HG03045 (cell line): ENCODE data around the gene FAM180A.

ENCODE experiments used
- ATAC-seq: cut with Tn5 transposase; IDR thresholded peaks from one replicate; pipeline ENCODE4 v1.9.1; 2021; ENCODE audit warnings: mild to moderate bottlenecking, moderate library complexity; ENCODE audit not compliant: unreplicated experiment

FAM180A gene

DNA sequence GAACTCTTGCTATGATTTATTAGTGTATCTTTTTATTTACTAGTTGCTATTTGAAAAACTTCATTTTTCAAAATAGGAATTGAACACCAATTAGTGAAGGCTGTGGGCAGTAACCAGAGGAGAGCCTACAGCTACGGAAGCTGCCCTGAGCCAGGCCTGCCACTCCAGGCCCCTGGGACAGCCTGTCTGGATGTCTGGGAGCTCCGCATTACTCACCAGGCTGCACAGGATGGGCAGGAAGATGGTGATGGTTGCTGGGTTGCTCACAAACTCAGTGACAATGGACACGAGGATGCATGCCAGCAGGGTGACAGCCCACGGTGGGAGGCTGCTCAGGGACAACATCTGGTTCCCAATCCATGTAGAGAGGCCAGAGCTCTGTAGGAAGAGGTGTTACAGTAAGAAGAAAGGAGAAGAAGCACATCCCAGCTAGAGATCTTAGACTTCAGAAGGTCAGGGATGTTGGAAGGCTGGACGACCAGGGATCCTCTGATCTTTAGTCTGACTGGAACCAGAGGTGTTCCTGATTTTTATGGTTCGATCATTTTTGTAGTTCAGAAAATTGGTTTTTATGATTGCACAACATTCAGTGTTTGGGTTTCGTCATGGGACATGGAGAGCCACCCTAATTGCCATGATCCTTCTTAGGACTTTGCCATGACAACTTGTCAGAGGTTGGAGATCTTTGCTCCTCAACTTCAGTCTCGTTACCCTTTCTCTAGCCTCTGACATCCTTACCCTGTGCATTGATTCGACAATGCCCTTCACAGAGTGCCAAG, 63.1 kb downstream of the FAM180A start:
- ATAC-seq = no peak

DNA sequence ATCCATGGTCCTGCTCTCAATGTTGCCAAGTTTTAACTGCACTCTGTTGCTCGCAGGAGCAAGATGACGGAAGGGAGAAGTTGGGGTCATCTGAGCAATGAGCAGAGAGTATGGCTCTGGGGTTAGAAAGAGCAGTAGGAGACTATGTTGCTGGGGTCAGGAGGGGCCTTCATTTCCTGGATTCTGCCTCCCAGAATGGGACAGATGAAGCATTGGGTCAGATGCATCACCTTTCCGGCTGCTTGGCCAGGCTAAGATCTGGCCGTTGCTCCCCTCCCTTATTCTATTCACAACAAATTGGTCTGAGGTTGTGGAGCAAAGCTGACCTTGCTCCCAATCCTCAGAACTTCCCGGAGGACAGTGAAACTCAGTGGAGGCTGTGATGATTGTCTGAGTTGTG, 63.9 kb downstream of the FAM180A start:
- no peak for ATAC-seq

DNA sequence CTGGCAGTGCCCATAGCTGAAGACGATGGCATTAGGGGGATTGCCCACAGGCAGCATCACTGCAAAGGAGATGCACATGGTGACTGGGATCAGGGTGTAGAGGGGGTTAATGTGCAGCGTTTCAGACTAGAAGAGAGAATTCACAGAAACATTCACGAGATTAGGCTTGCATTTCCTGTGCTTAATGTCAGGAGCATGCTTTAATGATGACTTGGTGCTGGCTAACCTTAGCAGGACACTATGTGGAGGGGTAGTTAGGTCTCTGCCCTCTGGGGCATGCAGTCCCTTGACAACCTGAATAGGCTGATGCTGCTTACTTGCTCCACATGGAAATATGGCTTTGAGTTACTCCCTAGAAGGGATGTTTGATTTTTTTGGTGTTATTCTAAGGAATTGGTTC, 64.5 kb downstream of the FAM180A start:
- no peak for ATAC-seq

- ATAC-seq = no peak
Observed at GRCh38 chr7:135683609-135684008, 65.0 kb downstream of the FAM180A start.

DNA sequence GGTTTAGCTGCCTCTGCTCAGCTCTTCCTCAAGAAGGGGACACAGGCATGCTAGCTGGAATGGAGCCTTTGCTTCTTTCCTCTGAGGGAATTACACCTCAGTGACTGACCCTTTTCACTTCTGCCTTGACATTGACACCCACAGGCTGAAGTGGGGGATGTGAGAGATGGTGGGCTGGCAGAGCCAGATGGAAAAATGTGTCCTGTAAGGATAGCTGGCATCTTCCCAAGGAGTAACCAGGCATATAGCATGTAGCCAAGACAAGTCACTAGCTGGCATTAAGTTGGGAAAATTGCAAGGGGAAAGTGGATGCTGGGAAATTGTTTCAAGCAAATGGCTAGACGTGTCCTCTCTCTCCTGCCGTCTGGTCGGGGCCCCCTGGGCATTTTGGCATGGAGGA, 66.4 kb downstream of the FAM180A start:
- ATAC-seq = no peak

DNA sequence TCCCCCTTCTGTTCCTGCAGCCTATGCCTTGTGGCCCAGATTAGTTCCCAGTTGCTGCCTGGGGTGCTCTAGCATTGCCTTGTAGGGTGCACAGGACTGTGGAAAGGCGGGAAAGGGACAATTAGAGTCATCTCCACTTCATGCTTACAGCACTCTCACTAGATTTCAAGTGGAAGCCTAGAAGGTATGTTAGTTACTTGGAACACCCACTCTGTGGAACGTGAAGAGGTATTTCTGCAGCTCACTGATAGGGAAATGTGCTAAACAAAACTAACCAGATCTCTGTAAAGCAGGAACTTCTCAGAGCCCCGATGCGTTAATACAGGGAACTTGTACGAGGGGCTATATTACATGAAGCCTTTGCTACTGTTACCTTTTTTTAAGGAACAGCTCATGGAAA, 66.9 kb downstream of the FAM180A start:
- no peak for ATAC-seq
